ENCODE data around the gene NCKAP1.

Gene NCKAP1

DNA sequence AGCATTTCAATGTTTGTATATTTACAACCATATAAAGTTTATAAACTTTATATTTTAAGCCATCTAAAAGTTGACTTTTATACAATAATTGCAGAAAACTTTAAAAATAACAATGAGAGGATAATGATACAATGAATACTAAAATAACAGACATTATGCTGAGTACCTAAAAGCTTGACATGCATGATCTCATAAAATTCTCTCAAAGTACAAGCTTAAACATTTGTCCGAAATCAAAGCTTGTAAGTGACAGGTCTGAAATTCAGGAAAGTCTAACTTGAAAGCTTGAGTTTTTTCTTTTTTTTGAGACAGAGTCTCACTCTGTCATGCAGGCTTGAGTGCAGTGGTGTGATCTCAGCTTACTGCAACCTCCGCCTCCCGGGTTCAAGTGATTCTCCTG, 87.7 kb downstream of the NCKAP1 start:
- no peaks in the 10 kb centered on the region for H3K4me1 ChIP-seq (ENCODE audit: control insufficient read depth, insufficient read depth, low read length)
- peaks cover 8% of the 10 kb centered on the region for H3K36me3 ChIP-seq (ENCODE audit: control insufficient read depth, insufficient read depth, low read length)
- no peak overlapping the region for H3K4me3 ChIP-seq (ENCODE audit: insufficient read depth, low read depth, low read length)
- 87 to 88% methylated on average over 3 of the region's 3 CpGs for WGBS, 2 experiments
- no peak overlapping the region for H3K27ac ChIP-seq (ENCODE audit: insufficient read depth, low read depth, low read length, poor library complexity, severe bottlenecking)
- H3K9me3 ChIP-seq (ENCODE audit: control insufficient read depth, low read length), result no peaks in the 10 kb centered on the region
- no peaks in the 10 kb centered on the region for H3K27me3 ChIP-seq (ENCODE audit: control insufficient read depth, insufficient read depth, low read length, poor library complexity, severe bottlenecking)

DNA sequence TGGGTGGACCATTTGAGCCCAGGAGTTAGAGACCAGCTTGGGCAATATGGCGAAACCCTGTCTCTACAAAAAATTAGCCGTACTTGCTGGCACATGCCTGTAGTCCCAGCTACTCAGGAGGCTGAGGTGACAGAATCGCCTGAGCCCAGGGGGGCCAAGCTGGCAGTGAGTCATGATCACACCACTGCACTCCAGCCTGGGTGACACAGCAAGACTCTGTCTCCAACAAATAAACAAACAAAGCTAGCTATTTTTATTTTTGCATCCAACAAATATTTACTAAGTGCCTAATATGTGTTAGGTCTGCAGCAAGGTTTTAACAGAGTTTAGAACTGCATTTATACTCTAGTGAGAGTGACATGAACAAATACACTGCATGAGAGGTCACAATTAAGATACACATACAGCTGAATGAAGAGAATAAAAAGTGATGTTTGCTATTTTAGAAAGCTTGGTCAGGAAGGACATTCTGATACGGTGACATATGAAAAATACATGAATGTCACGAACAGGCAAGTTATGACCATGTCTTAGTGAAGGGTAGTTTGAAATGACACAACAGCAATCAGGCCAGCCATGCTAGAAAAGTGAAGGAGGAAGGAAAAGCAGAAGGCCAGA, 88.6 kb downstream of the NCKAP1 start:
- Histone ChIP-seq H3K4me1 (ENCODE audit: control insufficient read depth, insufficient read depth, low read length) (no peaks in the 10 kb centered on the region), H3K36me3 (ENCODE audit: control insufficient read depth, insufficient read depth, low read length) (peaks cover 8% of the 10 kb centered on the region), H3K4me3 (ENCODE audit: insufficient read depth, low read depth, low read length) (no peak overlapping the region), H3K27ac (ENCODE audit: insufficient read depth, low read depth, low read length, poor library complexity, severe bottlenecking) (no peak overlapping the region), H3K27me3 (ENCODE audit: control insufficient read depth, insufficient read depth, low read length, poor library complexity, severe bottlenecking) (no peaks in the 10 kb centered on the region), H3K9me3 (ENCODE audit: control insufficient read depth, low read length) (no peaks in the 10 kb centered on the region)
- WGBS, 2 experiments, result 91 to 92% methylated on average over 5 of the region's 5 CpGs

DNA sequence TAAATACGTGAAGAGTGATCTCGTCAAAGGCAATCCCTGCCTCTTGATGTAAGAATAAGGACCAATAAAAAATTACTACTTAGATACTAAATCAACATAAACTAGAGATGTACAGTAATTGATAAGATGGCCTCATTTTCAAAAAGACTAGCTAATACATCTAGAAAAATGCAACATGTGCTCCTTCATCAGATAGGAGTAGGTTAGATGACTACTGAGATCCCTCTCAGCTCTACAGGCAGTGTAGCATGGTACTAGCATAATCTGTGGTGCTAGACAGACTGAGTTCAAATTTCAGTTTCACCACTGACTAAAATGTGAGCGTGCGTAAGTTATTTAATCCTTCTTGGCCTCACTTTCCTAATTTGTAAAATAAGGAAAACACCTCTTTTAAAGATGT, 89.2 kb downstream of the NCKAP1 start:
- Histone ChIP-seq H3K4me3 (ENCODE audit: insufficient read depth, low read depth, low read length) (no peak overlapping the region), H3K36me3 (ENCODE audit: control insufficient read depth, insufficient read depth, low read length) (peaks cover 8% of the 10 kb centered on the region), H3K9me3 (ENCODE audit: control insufficient read depth, low read length) (no peaks in the 10 kb centered on the region), H3K27ac (ENCODE audit: insufficient read depth, low read depth, low read length, poor library complexity, severe bottlenecking) (no peak overlapping the region), H3K27me3 (ENCODE audit: control insufficient read depth, insufficient read depth, low read length, poor library complexity, severe bottlenecking) (no peaks in the 10 kb centered on the region), H3K4me1 (ENCODE audit: control insufficient read depth, insufficient read depth, low read length) (no peaks in the 10 kb centered on the region)
- 60 to 82% methylated on average over 1 to 4 of the region's 4 CpGs for WGBS, 2 experiments

GRCh38 chr2:182946958-182947369, 91.3 kb downstream of the NCKAP1 start:
- Histone ChIP-seq H3K36me3 (ENCODE audit: control insufficient read depth, insufficient read depth, low read length) (peaks cover 8% of the 10 kb centered on the region), H3K27ac (ENCODE audit: insufficient read depth, low read depth, low read length, poor library complexity, severe bottlenecking) (no peak overlapping the region)
- 92 to 100% methylated on average over 1 of the region's 1 CpG for WGBS, 2 experiments

GRCh38 chr2:182943339-182943738, 94.9 kb downstream of the NCKAP1 start:
- Histone ChIP-seq H3K4me3 (ENCODE audit: insufficient read depth, low read depth, low read length) (no peak overlapping the region), H3K27me3 (ENCODE audit: control insufficient read depth, insufficient read depth, low read length, poor library complexity, severe bottlenecking) (no peaks in the 10 kb centered on the region), H3K9me3 (ENCODE audit: control insufficient read depth, low read length) (no peaks in the 10 kb centered on the region), H3K4me1 (ENCODE audit: control insufficient read depth, insufficient read depth, low read length) (no peaks in the 10 kb centered on the region), H3K27ac (ENCODE audit: insufficient read depth, low read depth, low read length, poor library complexity, severe bottlenecking) (no peak overlapping the region), H3K36me3 (ENCODE audit: control insufficient read depth, insufficient read depth, low read length) (peaks cover 8% of the 10 kb centered on the region)
- 39 to 50% methylated on average over 2 of the region's 2 CpGs for WGBS, 2 experiments

More at GRCh38 chr2:182946958-182947369, 91.3 kb downstream of the NCKAP1 start:
- no peak overlapping the region for H3K4me3 ChIP-seq (ENCODE audit: insufficient read depth, low read depth, low read length)
- H3K27me3 ChIP-seq (ENCODE audit: control insufficient read depth, insufficient read depth, low read length, poor library complexity, severe bottlenecking), result no peaks in the 10 kb centered on the region
- no peaks in the 10 kb centered on the region for H3K4me1 ChIP-seq (ENCODE audit: control insufficient read depth, insufficient read depth, low read length)
- no peaks in the 10 kb centered on the region for H3K9me3 ChIP-seq (ENCODE audit: control insufficient read depth, low read length)

DNA sequence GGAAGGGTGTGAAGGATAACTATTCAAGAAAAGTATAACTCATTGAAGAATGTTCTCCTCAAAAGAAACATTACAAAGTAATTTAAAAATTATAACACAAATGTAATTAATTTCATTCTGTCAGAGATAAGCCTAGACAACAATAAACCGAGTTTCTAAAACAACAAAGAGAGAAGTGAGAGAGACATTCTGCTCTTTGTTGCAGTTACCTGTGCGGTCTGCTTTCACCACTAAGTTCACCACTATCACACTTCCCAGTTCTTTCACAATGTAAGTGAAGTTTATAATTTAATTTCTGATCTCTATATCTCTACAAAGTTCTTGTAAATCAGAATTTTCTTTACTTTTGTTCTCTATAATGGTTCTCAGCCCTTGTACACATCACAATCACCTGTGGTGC, 95.5 kb downstream of the NCKAP1 start:
- Histone ChIP-seq H3K27me3 (ENCODE audit: control insufficient read depth, insufficient read depth, low read length, poor library complexity, severe bottlenecking) (no peaks in the 10 kb centered on the region), H3K27ac (ENCODE audit: insufficient read depth, low read depth, low read length, poor library complexity, severe bottlenecking) (no peak overlapping the region), H3K4me3 (ENCODE audit: insufficient read depth, low read depth, low read length) (no peak overlapping the region), H3K4me1 (ENCODE audit: control insufficient read depth, insufficient read depth, low read length) (no peaks in the 10 kb centered on the region), H3K9me3 (ENCODE audit: control insufficient read depth, low read length) (no peaks in the 10 kb centered on the region), H3K36me3 (ENCODE audit: control insufficient read depth, insufficient read depth, low read length) (peaks cover 9% of the 10 kb centered on the region)
- 73 to 97% methylated on average over 1 to 2 of the region's 2 CpGs for WGBS, 2 experiments

DNA sequence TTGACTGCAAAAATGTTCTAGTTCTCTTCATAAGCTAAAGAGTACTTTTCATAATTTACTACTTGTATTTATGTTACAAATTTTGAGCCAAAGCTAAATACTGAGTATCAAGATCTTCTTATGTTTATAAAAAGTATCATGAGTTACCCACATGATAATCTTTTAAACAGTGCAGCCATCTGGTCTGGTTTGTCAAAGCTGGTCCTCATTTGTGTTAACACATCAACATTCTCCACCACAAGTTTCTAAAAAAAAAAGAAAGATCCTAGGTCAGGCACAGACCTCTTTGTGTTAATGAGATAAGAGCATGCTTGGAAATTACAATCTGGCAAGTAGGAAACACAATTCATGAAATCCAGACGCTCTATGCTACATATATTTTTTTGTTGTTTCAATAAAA, 96.3 kb downstream of the NCKAP1 start:
- no peak overlapping the region for H3K27ac ChIP-seq (ENCODE audit: insufficient read depth, low read depth, low read length, poor library complexity, severe bottlenecking)

GRCh38 chr2:182941121-182941722, 97.0 kb downstream of the NCKAP1 start:
- Histone ChIP-seq H3K27me3 (ENCODE audit: control insufficient read depth, insufficient read depth, low read length, poor library complexity, severe bottlenecking) (no peaks in the 10 kb centered on the region), H3K4me1 (ENCODE audit: control insufficient read depth, insufficient read depth, low read length) (no peaks in the 10 kb centered on the region), H3K27ac (ENCODE audit: insufficient read depth, low read depth, low read length, poor library complexity, severe bottlenecking) (no peak overlapping the region), H3K9me3 (ENCODE audit: control insufficient read depth, low read length) (no peaks in the 10 kb centered on the region), H3K36me3 (ENCODE audit: control insufficient read depth, insufficient read depth, low read length) (peaks cover 4% of the 10 kb centered on the region), H3K4me3 (ENCODE audit: insufficient read depth, low read depth, low read length) (no peak overlapping the region)
- 100% methylated on average over 1 to 2 of the region's 2 CpGs for WGBS, 2 experiments

More for the DNA sequence above, 96.3 kb downstream of the NCKAP1 start:
- no peaks in the 10 kb centered on the region for H3K9me3 ChIP-seq (ENCODE audit: control insufficient read depth, low read length)
- no CpG with 5 or more reads among the region's 1 CpG for WGBS, 2 experiments
- H3K4me1 ChIP-seq (ENCODE audit: control insufficient read depth, insufficient read depth, low read length), result no peaks in the 10 kb centered on the region
- no peaks in the 10 kb centered on the region for H3K27me3 ChIP-seq (ENCODE audit: control insufficient read depth, insufficient read depth, low read length, poor library complexity, severe bottlenecking)
- peaks cover 7% of the 10 kb centered on the region for H3K36me3 ChIP-seq (ENCODE audit: control insufficient read depth, insufficient read depth, low read length)
- no peak overlapping the region for H3K4me3 ChIP-seq (ENCODE audit: insufficient read depth, low read depth, low read length)

DNA sequence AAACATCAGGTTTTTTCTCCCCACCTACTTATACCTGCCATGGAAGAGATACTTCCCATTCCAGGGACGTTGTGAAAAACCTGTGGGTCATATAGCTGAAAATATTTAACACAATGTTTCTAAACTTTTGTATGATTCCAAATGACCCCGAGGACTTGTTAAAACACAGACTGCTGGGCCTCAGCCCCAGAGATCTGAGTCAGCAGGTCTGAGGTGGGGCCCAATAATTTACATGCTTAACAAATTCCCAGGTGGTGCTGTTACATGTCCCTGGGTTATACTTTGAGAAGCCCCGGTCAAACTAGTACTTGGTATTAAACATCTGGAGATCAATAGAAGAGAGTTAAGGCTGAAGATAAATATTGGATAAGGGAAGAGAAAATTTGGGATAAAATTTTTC, 100.4 kb downstream of the NCKAP1 start:
- Histone ChIP-seq H3K27ac (ENCODE audit: insufficient read depth, low read depth, low read length, poor library complexity, severe bottlenecking) (no peak overlapping the region), H3K9me3 (ENCODE audit: control insufficient read depth, low read length) (no peaks in the 10 kb centered on the region), H3K4me3 (ENCODE audit: insufficient read depth, low read depth, low read length) (no peak overlapping the region), H3K27me3 (ENCODE audit: control insufficient read depth, insufficient read depth, low read length, poor library complexity, severe bottlenecking) (no peaks in the 10 kb centered on the region), H3K36me3 (ENCODE audit: control insufficient read depth, insufficient read depth, low read length) (peaks cover 4% of the 10 kb centered on the region), H3K4me1 (ENCODE audit: control insufficient read depth, insufficient read depth, low read length) (no peaks in the 10 kb centered on the region)
- WGBS, 2 experiments, result 93 to 96% methylated on average over 3 of the region's 3 CpGs

GRCh38 chr2:182933629-182934028, 104.6 kb downstream of the NCKAP1 start:
- Histone ChIP-seq H3K27me3 (ENCODE audit: control insufficient read depth, insufficient read depth, low read length, poor library complexity, severe bottlenecking) (no peaks in the 10 kb centered on the region), H3K4me1 (ENCODE audit: control insufficient read depth, insufficient read depth, low read length) (no peaks in the 10 kb centered on the region), H3K4me3 (ENCODE audit: insufficient read depth, low read depth, low read length) (no peak overlapping the region), H3K27ac (ENCODE audit: insufficient read depth, low read depth, low read length, poor library complexity, severe bottlenecking) (no peak overlapping the region), H3K36me3 (ENCODE audit: control insufficient read depth, insufficient read depth, low read length) (peaks cover 4% of the 10 kb centered on the region), H3K9me3 (ENCODE audit: control insufficient read depth, low read length) (no peaks in the 10 kb centered on the region)
- 92 to 95% methylated on average over 3 of the region's 3 CpGs for WGBS, 2 experiments

All from ectodermal cell (in vitro differentiated cells).